GM18907 (cell line): Measurements from ENCODE around the gene CRACR2A.

Experiments used
- ATAC-seq: cut with Tn5 transposase; IDR thresholded peaks from one replicate; pipeline ENCODE4 v1.9.1; 2021; ENCODE audit warnings: mild to moderate bottlenecking, moderate library complexity; ENCODE audit not compliant: unreplicated experiment

The CRACR2A gene

DNA sequence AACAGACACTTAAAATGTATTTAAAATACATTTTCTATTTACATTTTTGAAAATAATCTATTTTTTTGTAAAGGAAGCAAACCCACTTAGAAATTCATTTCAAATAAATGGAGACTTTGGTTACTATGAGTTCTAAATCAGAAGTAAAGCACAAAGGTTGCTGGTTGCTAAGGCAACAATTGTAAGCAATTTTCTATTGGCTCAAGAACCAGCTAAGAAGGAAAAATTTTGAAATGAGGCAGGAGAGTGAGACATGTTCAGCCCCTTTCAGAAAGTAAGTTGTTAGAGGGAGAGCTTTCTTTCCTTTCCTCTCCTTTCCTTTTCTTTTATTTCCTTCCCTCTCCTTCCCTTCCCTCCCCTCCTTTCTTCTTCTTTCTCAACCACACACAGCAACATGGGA lies 181.2 kb downstream of the CRACR2A start:
- no peak for ATAC-seq

DNA sequence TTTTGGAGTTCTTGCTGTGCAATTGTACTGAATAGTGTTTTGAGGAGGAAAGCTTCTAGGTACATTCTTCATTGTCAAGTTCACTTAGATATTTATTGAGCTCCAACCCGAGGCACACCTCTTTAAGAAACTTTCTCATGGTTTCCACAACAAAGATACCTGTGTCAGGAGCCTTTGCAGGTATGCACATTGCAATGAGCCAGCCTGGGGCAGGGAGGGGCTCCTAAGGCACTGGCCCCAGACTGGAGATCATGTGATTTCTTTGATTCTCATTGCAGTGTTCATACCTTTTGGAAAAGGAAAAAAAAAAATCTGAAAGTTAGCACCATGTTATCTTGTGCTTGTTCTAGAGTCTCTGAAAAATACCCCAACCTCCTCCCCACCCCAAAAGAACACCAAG lies 181.6 kb downstream of the CRACR2A start:
- ATAC-seq, result no peak

DNA sequence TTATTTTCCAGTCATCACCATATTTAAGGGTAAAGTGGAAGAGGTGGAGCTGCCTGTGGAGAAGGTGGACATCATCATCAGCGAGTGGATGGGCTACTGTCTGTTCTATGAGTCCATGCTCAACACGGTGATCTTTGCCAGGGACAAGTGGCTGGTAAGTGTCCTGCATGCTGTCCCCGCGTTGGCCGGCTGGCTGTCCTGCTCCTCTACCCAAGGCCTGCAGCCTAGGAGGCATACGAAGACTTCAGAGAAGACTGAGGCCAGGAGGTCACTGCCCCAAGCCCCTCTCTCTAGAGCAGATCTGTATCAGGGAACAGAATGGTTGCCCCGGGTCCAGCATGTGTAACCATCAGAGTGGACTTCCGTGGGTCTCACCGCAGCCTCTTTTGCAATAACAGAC lies 184.2 kb downstream of the CRACR2A start:
- no peak for ATAC-seq

DNA sequence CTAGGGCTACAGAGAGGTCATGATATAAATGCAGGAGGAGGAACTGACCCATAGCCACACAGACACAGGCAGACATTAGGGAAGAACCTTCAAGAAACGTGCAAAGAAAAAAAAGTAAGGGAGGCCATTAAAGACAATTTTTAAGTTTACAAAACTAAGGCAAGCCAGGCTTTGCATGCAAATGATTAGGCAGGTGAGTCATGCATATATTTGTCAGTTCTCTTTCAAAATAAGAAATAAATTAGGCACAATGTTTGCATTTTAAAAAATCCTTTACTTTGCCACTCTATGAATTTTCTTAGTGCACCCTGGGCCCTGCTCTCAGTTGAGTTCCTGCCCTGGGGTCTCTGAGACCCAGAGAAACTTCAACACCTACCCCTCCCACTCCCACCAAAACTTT lies 186.9 kb downstream of the CRACR2A start:
- no peak for ATAC-seq
